Adrenal gland (tissue), 5 donors: ENCODE data around the gene MBD4.

Source experiments
- POLR2A ChIP-seq, 2 donors: fragments of 450-650 bp; IDR thresholded peaks; one replicate each; pipeline ENCODE4 v1.6.1; 2017; ENCODE audit warnings: antibody characterized with exemption in 2 of 2, mild to moderate bottlenecking in 2 of 2, moderate library complexity in 1 of 2
- TF ChIP-seq, protein P1 (sequence below), 6 experiments: fragments of 450-650 bp in 4 of 6; fragments of 200-600 bp in 2 of 6; sonication (generic) in 1 of 6; IDR thresholded peaks; 1 replicate in 5 of 6; 2 replicates in 1 of 6; pipeline versions ENCODE4 v1.5.1 to v1.8.0; 2016 to 2021; ENCODE audit warnings: antibody characterized with exemption in 6 of 6, mild to moderate bottlenecking in 2 of 6, moderate library complexity in 1 of 6
- donor health status: DM: no; HTN: no; CAD: no.

DNA sequence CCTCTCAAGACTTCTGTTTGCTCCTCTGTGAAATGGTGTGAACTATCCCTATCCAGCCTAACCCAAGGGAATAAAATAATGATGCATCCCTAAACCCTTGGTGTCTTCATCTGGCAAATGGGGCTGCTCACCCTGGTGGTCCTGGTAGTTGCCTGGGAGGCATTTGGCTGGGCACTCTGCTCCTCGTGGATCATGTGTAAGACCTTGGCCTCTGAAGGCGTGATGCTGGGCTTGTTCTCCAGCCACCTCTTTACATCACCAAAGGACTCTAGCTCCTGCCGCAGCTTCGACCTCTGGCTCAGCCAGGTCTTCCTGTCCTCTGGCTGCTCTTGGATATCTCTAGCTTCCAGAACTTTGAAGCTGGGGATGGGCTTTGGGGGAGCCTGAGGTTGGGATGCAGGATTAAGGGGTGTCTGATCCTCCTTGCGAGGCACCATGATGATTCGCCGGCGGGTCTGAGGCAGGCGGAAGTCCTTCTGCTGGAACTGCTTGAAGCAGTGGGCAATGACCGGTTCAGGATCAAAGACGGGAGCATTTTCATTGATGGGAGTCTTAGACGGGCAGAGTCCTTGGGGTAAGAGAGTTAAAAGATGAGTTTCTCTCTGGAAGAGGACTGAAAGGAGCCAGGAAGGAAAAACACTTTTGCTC, 18.4 kb downstream of the MBD4 start:
- TF ChIP-seq, protein P1, sequence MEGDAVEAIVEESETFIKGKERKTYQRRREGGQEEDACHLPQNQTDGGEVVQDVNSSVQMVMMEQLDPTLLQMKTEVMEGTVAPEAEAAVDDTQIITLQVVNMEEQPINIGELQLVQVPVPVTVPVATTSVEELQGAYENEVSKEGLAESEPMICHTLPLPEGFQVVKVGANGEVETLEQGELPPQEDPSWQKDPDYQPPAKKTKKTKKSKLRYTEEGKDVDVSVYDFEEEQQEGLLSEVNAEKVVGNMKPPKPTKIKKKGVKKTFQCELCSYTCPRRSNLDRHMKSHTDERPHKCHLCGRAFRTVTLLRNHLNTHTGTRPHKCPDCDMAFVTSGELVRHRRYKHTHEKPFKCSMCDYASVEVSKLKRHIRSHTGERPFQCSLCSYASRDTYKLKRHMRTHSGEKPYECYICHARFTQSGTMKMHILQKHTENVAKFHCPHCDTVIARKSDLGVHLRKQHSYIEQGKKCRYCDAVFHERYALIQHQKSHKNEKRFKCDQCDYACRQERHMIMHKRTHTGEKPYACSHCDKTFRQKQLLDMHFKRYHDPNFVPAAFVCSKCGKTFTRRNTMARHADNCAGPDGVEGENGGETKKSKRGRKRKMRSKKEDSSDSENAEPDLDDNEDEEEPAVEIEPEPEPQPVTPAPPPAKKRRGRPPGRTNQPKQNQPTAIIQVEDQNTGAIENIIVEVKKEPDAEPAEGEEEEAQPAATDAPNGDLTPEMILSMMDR (IDR thresholded peaks at IDR 0.05), result no peak
- no peak for TF ChIP-seq POLR2A (IDR thresholded peaks at IDR 0.05)
